B cell (primary cell): ENCODE results near the gene IL1R2. TPM values are rescaled to one million over a fixed set of nuclear protein-coding genes. Genes with fewer than 3 reads are reported as not detected.

Experiments used
- ATAC-seq: fragments of 200-7000 bp; cut with Tn5 transposase; one replicate; pipeline ENCODE4 v1.10.0; 2021; ENCODE audit warnings: low read depth, mild to moderate bottlenecking, moderate number of reproducible peaks, moderate library complexity
- CTCF ChIA-PET: fragments of 350-600 bp; sonication (Branson Sonifier 250); formaldehyde crosslinking; loops from one replicate; lab custom pipeline; 2021; ENCODE audit warnings: antibody characterized with exemption, inconsistent platforms; lab: Charles Lee
- POLR2A ChIA-PET: fragments of 350-600 bp; sonication (Branson Sonifier 250); formaldehyde crosslinking; loops from one replicate; lab custom pipeline; 2021; ENCODE audit warnings: antibody characterized with exemption; lab: Charles Lee
- DNase-seq: peaks from one replicate; pipeline ENCODE4 v3.0.0; 2013
- H2AFZ ChIP-seq: 2 replicates; pipeline ENCODE4 v1.6.1; 2012; ENCODE audit warnings: mild to moderate bottlenecking, low read depth, low read length; ENCODE audit not compliant: insufficient read depth, poor library complexity, severe bottlenecking
- H3K27ac ChIP-seq, 2 donors: 1 replicate in 1 of 2; 2 replicates in 1 of 2; pipeline ENCODE4 v1.5.1; 2012 to 2013; ENCODE audit warnings: low read length in 2 of 2, mild to moderate bottlenecking in 2 of 2, moderate library complexity in 1 of 2
- H3K27me3 ChIP-seq, 4 experiments: fragments of 200-600 bp in 1 of 4; sonication (generic) in 1 of 4; replicated peaks in 1 of 4; 1 replicate in 2 of 4; 2 replicates in 2 of 4; pipeline versions ENCODE4 v1.6.1 to v1.7.0; 2013 to 2016; ENCODE audit warnings: low read length in 3 of 4, mild to moderate bottlenecking in 2 of 4, mixed read lengths in 1 of 4, moderate library complexity in 1 of 4; ENCODE audit not compliant: insufficient read depth in 4 of 4, control insufficient read depth in 3 of 4; ENCODE audit errors: control extremely low read depth in 1 of 4
- H3K36me3 ChIP-seq, 2 experiments: replicated peaks in 1 of 2; 1 replicate in 1 of 2; 2 replicates in 1 of 2; pipeline versions ENCODE4 v1.6.1 to v1.7.1; 2013; ENCODE audit warnings: low read length in 1 of 2; ENCODE audit not compliant: insufficient read depth in 2 of 2, control insufficient read depth in 1 of 2; ENCODE audit errors: control extremely low read depth in 1 of 2, extremely low read depth in 1 of 2
- H3K4me1 ChIP-seq, 2 donors: fragments of 200-600 bp in 1 of 2; sonication (generic) in 1 of 2; 1 replicate in 1 of 2; 2 replicates in 1 of 2; pipeline versions ENCODE4 v1.5.1 to v1.6.1; 2013 to 2017; ENCODE audit warnings: low read length in 2 of 2; ENCODE audit not compliant: control insufficient read depth in 2 of 2, insufficient read depth in 2 of 2
- H3K4me2 ChIP-seq: replicated peaks from 2 replicates; pipeline ENCODE3; 2012; ENCODE audit warnings: mild to moderate bottlenecking, low read depth, low read length; ENCODE audit not compliant: poor library complexity, severe bottlenecking
- H3K4me3 ChIP-seq, 5 experiments: fragments of 200-600 bp in 1 of 5; sonication (generic) in 1 of 5; 1 replicate in 3 of 5; 2 replicates in 2 of 5; pipeline versions ENCODE4 v1.5.1 to v1.7.0; 2011 to 2016; ENCODE audit warnings: low read length in 4 of 5, mild to moderate bottlenecking in 4 of 5, low read depth in 2 of 5, control low read depth in 1 of 5, moderate library complexity in 1 of 5; ENCODE audit not compliant: insufficient read depth in 1 of 5; ENCODE audit errors: control extremely low read depth in 1 of 5, extremely low read depth in 1 of 5
- H3K79me2 ChIP-seq: fragments of 200-600 bp; sonication (generic); one replicate; pipeline ENCODE4 v1.6.0; 2016; ENCODE audit warnings: low read length; ENCODE audit not compliant: control insufficient read depth, insufficient read depth
- H3K9ac ChIP-seq: fragments of 200-600 bp; sonication (generic); 2 replicates; pipeline ENCODE4 v1.6.1; 2017; ENCODE audit warnings: mild to moderate bottlenecking, low read length, moderate library complexity
- H3K9me3 ChIP-seq, 3 donors: one replicate each; pipeline versions ENCODE4 v1.6.1 to v1.7.1; 2013; ENCODE audit warnings: low read length in 2 of 3; ENCODE audit not compliant: control insufficient read depth in 2 of 3, insufficient read depth in 1 of 3; ENCODE audit errors: control extremely low read depth in 1 of 3
- H4K20me1 ChIP-seq: 2 replicates; pipeline ENCODE4 v1.6.0; 2012; ENCODE audit warnings: mild to moderate bottlenecking, low read length; ENCODE audit not compliant: insufficient read depth, control insufficient read depth, poor library complexity, severe bottlenecking
- H3K27ac Mint-ChIP-seq: one replicate; pipeline ENCODE4 v1.8.0; 2021; ENCODE audit warnings: mixed read lengths
- H3K27me3 Mint-ChIP-seq: one replicate; pipeline ENCODE4 v1.8.0; 2021; ENCODE audit warnings: mixed read lengths
- H3K4me1 Mint-ChIP-seq: one replicate; pipeline ENCODE4 v1.8.0; 2021; ENCODE audit warnings: mixed read lengths
- H3K4me3 Mint-ChIP-seq: one replicate; pipeline ENCODE4 v1.8.0; 2021; ENCODE audit warnings: mixed read lengths
- H3K9me3 Mint-ChIP-seq: one replicate; pipeline ENCODE4 v1.8.0; 2022; ENCODE audit warnings: mixed read lengths; ENCODE audit not compliant: insufficient read depth
- CTCF ChIP-seq: fragments of 200-600 bp; IDR thresholded peaks from one replicate; pipeline ENCODE4 v1.8.0; 2022; ENCODE audit warnings: antibody characterized with exemption, mild to moderate bottlenecking
- EZH2 ChIP-seq: IDR thresholded peaks from 2 replicates; pipeline ENCODE4 v1.6.1; 2012; ENCODE audit warnings: borderline replicate concordance, low read depth, mild to moderate bottlenecking, moderate library complexity, low read length; ENCODE audit not compliant: insufficient read depth, poor library complexity, severe bottlenecking
- WGBS: methylation state at CpG from one replicate; pipeline ENCODE4 v1.1.5; 2013; ENCODE audit warnings: missing lambda C conversion rate; ENCODE audit not compliant: insufficient coverage; 5-methylcytosine and 5-hydroxymethylcytosine counted together
- intact Hi-C: fragments of 100-400 bp; cut with micrococcal nuclease; formaldehyde crosslinking; loops from one replicate; pipeline ENCODE4 v1.10.0; 2022
- polyA plus RNA-seq: library from polyadenylated mRNA; depleted of rRNA; stranded (reverse); fragments of >200 nt; gene quantifications from 2 replicates; pipeline ENCODE4 v1.2.3, GENCODE V29; 2012
- total RNA-seq, 2 donors: library from RNA; stranded (reverse); fragments of 120-200 nt in 1 of 2; gene quantifications; 1 replicate in 1 of 2; 2 replicates in 1 of 2; pipeline versions ENCODE4 v1.2.3 to v1.2.4, GENCODE V29; 2013 to 2022

IL1R2 gene
- total and polyA plus RNA-seq, 2 donors (not counting 1 experiment from before 2014, with no cell fraction given): not detected

GRCh38 chr2:102025016-102025501 lies 33.3 kb downstream of the IL1R2 start:
- H3K4me2 ChIP-seq: no peak overlapping the region
- ChIA-PET POLR2A (no interaction called here), CTCF (interaction anchor here (2.1 to 2.7 kb wide), 2 partner anchors 19 to 215 kb away, joined by 5 to 20 read pairs; no protein-coding TSS in a partner anchor)
- intact Hi-C loops: no loop called here
- DNase-seq (no peak), ATAC-seq (no peak)
- Mint-ChIP-seq H3K27me3 (peaks cover 10% of the 10 kb centered on the region), H3K4me1 (peaks cover 7% of the 10 kb centered on the region), H3K4me3 (no peak overlapping the region), H3K27ac (no peak overlapping the region), H3K9me3 (no peaks in the 10 kb centered on the region)
- H3K27ac ChIP-seq: no peak overlapping the region
- no peaks in the 10 kb centered on the region for H4K20me1 ChIP-seq
- peaks cover 0 to 3% of the 10 kb centered on the region in 2 donors for H3K4me1 ChIP-seq
- no peak overlapping the region for H2AFZ ChIP-seq
- WGBS: no CpG with 5 or more reads among the region's 1 CpG
- H3K4me3 ChIP-seq: no peak overlapping the region
- no peak overlapping the region for H3K9ac ChIP-seq
- H3K36me3 ChIP-seq: no peaks in the 10 kb centered on the region
- no peaks in the 10 kb centered on the region for H3K79me2 ChIP-seq
- no peaks in the 10 kb centered on the region for H3K9me3 ChIP-seq
- peaks cover 0 to 3% (median 0%) of the 10 kb centered on the region in 4 experiments for H3K27me3 ChIP-seq
- no peak for TF ChIP-seq EZH2
- TF ChIP-seq CTCF: no peak

GRCh38 chr2:102025583-102026267 lies 34.0 kb downstream of the IL1R2 start:
- no peaks in the 10 kb centered on the region for H3K27me3 ChIP-seq
- DNase-seq (no peak), ATAC-seq (no peak)
- CTCF ChIA-PET: interaction anchor here (1.1 to 2.7 kb wide), 3 partner anchors 20 to 418 kb away, joined by 5 to 20 read pairs (median 7); no protein-coding TSS in a partner anchor
- Mint-ChIP-seq H3K27ac (no peak overlapping the region), H3K9me3 (no peaks in the 10 kb centered on the region), H3K4me3 (no peak overlapping the region), H3K27me3 (peaks cover 6% of the 10 kb centered on the region), H3K4me1 (peaks cover 4% of the 10 kb centered on the region)
- no peak overlapping the region for H3K9ac ChIP-seq
- H3K4me3 ChIP-seq: no peak overlapping the region
- H3K79me2 ChIP-seq: no peaks in the 10 kb centered on the region
- no peak overlapping the region for H3K27ac ChIP-seq
- H4K20me1 ChIP-seq: no peaks in the 10 kb centered on the region
- no CpG with 5 or more reads among the region's 6 CpGs for WGBS
- no peak for TF ChIP-seq CTCF
- TF ChIP-seq EZH2: no peak
- POLR2A ChIA-PET: no interaction called here
- H3K36me3 ChIP-seq: no peaks in the 10 kb centered on the region
- no peak overlapping the region for H3K4me2 ChIP-seq
- no peaks in the 10 kb centered on the region for H3K4me1 ChIP-seq
- no peak overlapping the region for H2AFZ ChIP-seq
- intact Hi-C loops: no loop called here
- no peaks in the 10 kb centered on the region for H3K9me3 ChIP-seq
